Measurements from ENCODE around the gene SV2C.

GRCh38 chr5:76099756-76100155 lies 16.6 kb downstream of the SV2C start:
- TF ChIP-seq CTCF (optimal IDR thresholded peaks at IDR 0.05 in 1 of 3, IDR thresholded peaks at IDR 0.05 in 1 of 3, conservative IDR thresholded peaks at IDR 0.05 in 1 of 3; ENCODE audit: extremely low read depth in 1 of 3, insufficient read depth in 2 of 3, low read length in 3 of 3) (no peak), EZH2 (IDR thresholded peaks at IDR 0.05; ENCODE audit: low read length) (no peak)

All from keratinocyte (primary cell).